Thyroid gland (tissue), 4 donors: ENCODE data around the gene FBXL7.

Source experiments
- CTCF ChIP-seq, 6 experiments: fragments of 200-600 bp in 3 of 6; fragments of 450-650 bp in 3 of 6; sonication (generic) in 3 of 6; IDR thresholded peaks; one replicate each; pipeline ENCODE4 v1.5.1; 2016 to 2019; ENCODE audit warnings: antibody characterized with exemption in 6 of 6, mild to moderate bottlenecking in 2 of 6, inconsistent platforms in 1 of 6, moderate library complexity in 1 of 6
- POLR2A ChIP-seq, 2 donors: fragments of 450-650 bp; IDR thresholded peaks; one replicate each; pipeline ENCODE4 v1.6.1; 2017; ENCODE audit warnings: antibody characterized with exemption in 2 of 2, mild to moderate bottlenecking in 2 of 2, moderate library complexity in 1 of 2

GRCh38 chr5:15495026-15495425, 5.0 kb upstream of the FBXL7 start:
- no peak for TF ChIP-seq CTCF (IDR thresholded peaks at IDR 0.05)
- TF ChIP-seq POLR2A (IDR thresholded peaks at IDR 0.05) = no peak
